Heart right ventricle (tissue), 16 donors: ENCODE results near the gene KCNJ18. TPM values are rescaled to one million over a fixed set of nuclear protein-coding genes. Genes with fewer than 3 reads are reported as not detected.
"Not testable (repeated sequence)": the region's sequence is repeated elsewhere in the genome, so short reads cannot be mapped to it uniquely, and the experiment has no call there.

Experiments
- ATAC-seq, 8 donors: fragments of 200-7000 bp; cut with Tn5 transposase; one replicate each; pipeline ENCODE4 v1.9.1; 2020; ENCODE audit warnings: mild to moderate bottlenecking in 8 of 8, moderate library complexity in 8 of 8, moderate number of reproducible peaks in 1 of 8
- DNase-seq, 2 donors: peaks; one replicate each; pipeline ENCODE4 v3.0.0-alpha.2; 2020
- H3K27ac ChIP-seq, 10 donors: fragments of 200-600 bp; sonication (generic) in 2 of 10; one replicate each; pipeline versions ENCODE4 v1.5.0 to v1.8.0; 2020 to 2022; ENCODE audit warnings: mild to moderate bottlenecking in 3 of 10
- H3K27me3 ChIP-seq, 7 donors: fragments of 200-600 bp; one replicate each; pipeline ENCODE4 v1.8.0; 2021 to 2022; ENCODE audit warnings: mild to moderate bottlenecking in 2 of 7
- H3K36me3 ChIP-seq, 9 donors: fragments of 200-600 bp; sonication (generic) in 1 of 9; one replicate each; pipeline versions ENCODE4 v1.5.0 to v1.8.0; 2020 to 2022; ENCODE audit warnings: mild to moderate bottlenecking in 2 of 9
- H3K4me1 ChIP-seq, 9 donors: fragments of 200-600 bp; sonication (generic) in 1 of 9; one replicate each; pipeline versions ENCODE4 v1.5.0 to v1.8.0; 2020 to 2022; ENCODE audit warnings: mild to moderate bottlenecking in 4 of 9
- H3K4me3 ChIP-seq, 10 donors: fragments of 200-600 bp; sonication (generic) in 2 of 10; one replicate each; pipeline versions ENCODE4 v1.5.0 to v1.8.0; 2020 to 2022; ENCODE audit warnings: mild to moderate bottlenecking in 7 of 10, moderate library complexity in 2 of 10
- H3K9me3 ChIP-seq, 11 donors: fragments of 200-600 bp in 10 of 11; sonication (generic) in 2 of 11; one replicate each; pipeline versions ENCODE4 v1.5.0 to v1.8.0; 2013 to 2022; ENCODE audit warnings: mild to moderate bottlenecking in 2 of 11, control low read depth in 1 of 11, moderate library complexity in 1 of 11
- CTCF ChIP-seq, 9 donors: fragments of 200-600 bp; sonication (generic) in 2 of 9; IDR thresholded peaks; one replicate each; pipeline versions ENCODE4 v1.5.0 to v1.8.0; 2021 to 2022; ENCODE audit warnings: antibody characterized with exemption in 9 of 9, mild to moderate bottlenecking in 5 of 9, moderate library complexity in 1 of 9
- WGBS, 2 donors: extraction: QIAGEN DNeasy Blood & Tissue Kit; methylation state at CpG; one replicate each; pipeline ENCODE4 v1.1.7; 2013; ENCODE audit warnings: inconsistent platforms in 1 of 2; 5-methylcytosine and 5-hydroxymethylcytosine counted together
- intact Hi-C, 10 donors: fragments of 100-400 bp; cut with DNase I; formaldehyde crosslinking; loops; one replicate each; pipeline versions ENCODE4 v1.11.1 to v1.14.2; 2022
- polyA plus RNA-seq, 2 donors: library from polyadenylated mRNA; stranded (reverse); fragments of 200-250 nt; gene quantifications; one replicate each; pipeline ENCODE4 v1.2.3, GENCODE V29; 2013
- total RNA-seq, 10 donors: library from RNA; stranded (reverse); fragmentation: NEBNext Ultra II Directional in 3 of 10; extraction: Animal tissue kit (Norgen Biotek cat#: 25700) in 3 of 10; gene quantifications; one replicate each; pipeline versions ENCODE4 v1.2.1 to v1.2.4, GENCODE V29; 2021 to 2023
- donor health status: Arrhythmogenic right ventricular cardiomyopathy.
- donor health status: ischemic (EF 13 %, LVEDD 7.1; RV severe dilation, severe dysfunction).
- donor health status: healthy with polysubstance abuse.
- donor health status: DM: no; HTN: yes; CAD: no.
- donor health status: DM: no; HTN: no; CAD: no.
- donor health status: ischemic (EF 25% LVEDD 6.9; RV normal size, moderate dysfunction).
- donor health status: ischemic (EF 25% LVEDD 5.7; RV mildly dilated, moderate dysfunction).
- donor health status: healthy.
- donor health status: DM: yes; HTN: yes; CAD: no.
- donor health status: Ischemic cardiomyopathy.
- donor health status: ischemic (EF 35%, LVEDD 5.7; RV mildly dilated, moderate dysfunction).
- donor health status: nonischemic (EF 11% LVEDD 7.7; RV severe dilation, severe dysfunction).
- donor health status: DM: yes; HTN: yes; CAD: no.
- donor health status: PGD.
- donor health status: ischemic (EF 29% LVEDD 5.4; RV normal size, mild dysfunction).
- donor health status: nonischemic (EF 23%, LVEDD 6.1; RV moderate dilation, normal function).

KCNJ18 gene
- total and polyA plus RNA-seq, 12 donors: not detected

DNA sequence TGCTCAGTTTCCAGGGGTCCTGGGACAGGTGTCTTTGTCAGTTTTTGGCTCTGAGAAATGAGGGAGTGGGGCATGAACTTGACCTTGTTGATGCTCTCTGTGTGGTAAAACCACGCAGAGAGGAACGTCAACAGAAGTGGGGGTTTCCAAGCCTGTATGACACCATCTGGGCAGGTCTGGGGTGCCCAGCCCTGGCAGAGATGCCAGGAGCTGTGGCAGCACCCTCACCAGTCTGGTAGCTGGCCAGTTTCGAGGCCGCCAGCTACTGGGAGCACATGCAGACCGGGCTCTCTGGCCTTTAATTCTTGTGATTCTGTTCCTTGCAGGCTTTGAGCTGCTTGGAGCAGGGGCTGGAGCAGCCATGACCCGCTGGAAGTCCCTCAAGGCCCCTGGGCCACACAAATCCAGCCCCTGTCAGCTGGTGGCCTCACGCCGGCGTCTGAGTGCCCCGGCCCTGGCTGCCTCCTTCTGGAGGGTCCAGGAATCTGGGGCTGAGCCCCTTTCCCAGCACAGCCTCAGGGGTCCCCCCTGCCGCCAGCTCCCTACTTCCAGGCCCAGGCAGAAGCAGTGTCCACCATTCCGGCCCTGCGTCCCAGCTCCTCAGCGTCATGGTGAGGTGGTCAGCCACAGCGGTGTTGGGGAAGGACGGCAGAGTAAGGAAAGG, 7.4 kb downstream of the KCNJ18 start:
- H3K36me3 ChIP-seq, H3K4me3 ChIP-seq, H3K27me3 ChIP-seq, H3K27ac ChIP-seq, intact Hi-C loops, ATAC-seq, H3K4me1 ChIP-seq, DNase-seq, H3K9me3 ChIP-seq: not testable (repeated sequence)
- 76 to 77% methylated on average over 16 of the region's 16 CpGs for WGBS, 2 donors

GRCh38 chr17:21701090-21701489, 8.8 kb downstream of the KCNJ18 start:
- 83 to 86% methylated on average over 5 to 6 of the region's 6 CpGs for WGBS, 2 donors
- intact Hi-C loops: not testable (repeated sequence)

GRCh38 chr17:21702029-21702428, 9.7 kb downstream of the KCNJ18 start:
- H3K36me3 ChIP-seq, DNase-seq, intact Hi-C loops, H3K4me1 ChIP-seq, H3K27ac ChIP-seq, H3K9me3 ChIP-seq, H3K27me3 ChIP-seq, H3K4me3 ChIP-seq, ATAC-seq: not testable (repeated sequence)
- WGBS, 2 donors: 65 to 72% methylated on average over 8 of the region's 8 CpGs

More at GRCh38 chr17:21701090-21701489, 8.8 kb downstream of the KCNJ18 start:
- not testable (repeated sequence) for H3K4me1 ChIP-seq, H3K27ac ChIP-seq, H3K27me3 ChIP-seq, H3K36me3 ChIP-seq, H3K4me3 ChIP-seq, H3K9me3 ChIP-seq, DNase-seq
- peak in 2 of 8 donors; percentile 5 to 20 for ATAC-seq

DNA sequence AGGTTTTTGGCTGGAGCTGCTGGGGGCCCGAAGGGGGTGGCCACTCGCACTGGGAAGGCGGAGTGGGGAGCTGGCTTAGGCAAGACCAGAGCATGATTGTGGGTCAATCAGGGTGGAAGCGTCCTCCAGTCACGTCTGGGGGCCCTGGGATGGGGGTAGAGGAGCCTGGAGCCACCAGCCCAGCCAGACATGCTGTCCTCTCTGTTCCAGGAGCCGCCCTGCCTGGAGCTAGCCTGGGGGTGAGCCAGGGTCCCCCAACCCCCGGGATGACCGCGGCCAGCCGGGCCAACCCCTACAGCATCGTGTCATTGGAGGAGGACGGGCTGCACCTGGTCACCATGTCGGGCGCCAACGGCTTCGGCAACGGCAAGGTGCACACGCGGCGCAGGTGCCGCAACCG, 10.2 kb downstream of the KCNJ18 start:
- H3K36me3 ChIP-seq, H3K27me3 ChIP-seq, ATAC-seq, H3K4me3 ChIP-seq, intact Hi-C loops, H3K9me3 ChIP-seq, H3K4me1 ChIP-seq, H3K27ac ChIP-seq, DNase-seq: not testable (repeated sequence)
- 84 to 88% methylated on average over 17 to 22 of the region's 22 CpGs for WGBS, 2 donors

- H3K36me3 ChIP-seq, H3K27me3 ChIP-seq, H3K4me3 ChIP-seq, ATAC-seq, DNase-seq, H3K9me3 ChIP-seq, intact Hi-C loops, H3K4me1 ChIP-seq, H3K27ac ChIP-seq: not testable (repeated sequence)
- WGBS, 2 donors: 88% methylated on average over 43 to 50 of the region's 51 CpGs
These were observed 10.8 kb downstream of the KCNJ18 start for GRCh38 chr17:21702940-21703640.

GRCh38 chr17:21703891-21704872, 11.9 kb downstream of the KCNJ18 start:
- H3K27ac ChIP-seq, H3K36me3 ChIP-seq, ATAC-seq, intact Hi-C loops, H3K27me3 ChIP-seq, H3K9me3 ChIP-seq, DNase-seq, H3K4me1 ChIP-seq, H3K4me3 ChIP-seq: not testable (repeated sequence)
- 79 to 85% methylated on average over 35 of the region's 35 CpGs for WGBS, 2 donors

DNA sequence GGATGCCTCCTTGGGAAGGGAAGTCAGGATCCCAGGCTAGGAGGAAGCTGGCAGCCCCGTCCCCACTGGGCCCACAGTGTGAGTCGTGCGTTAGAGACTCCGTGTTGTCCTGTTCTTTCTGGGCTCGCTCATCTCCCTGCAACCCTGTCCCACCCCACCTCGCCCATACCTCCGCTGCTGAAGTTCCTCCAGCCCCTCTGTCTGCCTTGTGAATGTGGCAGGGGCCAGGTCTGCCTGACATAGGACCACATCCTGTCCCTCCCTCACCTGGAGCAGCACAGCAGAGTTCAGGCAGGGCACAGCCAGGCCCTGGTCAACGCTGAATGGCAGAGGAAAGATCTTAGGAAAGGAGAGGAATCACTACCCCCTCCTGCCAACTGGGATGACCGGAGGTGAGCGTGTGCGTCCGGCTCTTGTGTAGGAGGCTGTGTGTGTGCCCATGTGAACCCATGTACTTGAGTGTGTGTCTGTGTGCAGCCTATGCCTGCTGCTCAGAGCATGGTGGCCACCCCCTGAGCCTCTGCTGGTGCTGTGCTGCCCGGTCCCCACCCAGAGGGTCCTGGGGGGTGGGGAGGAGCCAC, 12.8 kb downstream of the KCNJ18 start:
- TF ChIP-seq CTCF (IDR thresholded peaks at IDR 0.05): no peak
- ATAC-seq (no peak), DNase-seq (no peak)
- H3K27ac ChIP-seq: no peak overlapping the region
- intact Hi-C loops: no loop called here
- no peaks in the 10 kb centered on the region for H3K9me3 ChIP-seq
- H3K27me3 ChIP-seq: no peaks in the 10 kb centered on the region
- H3K36me3 ChIP-seq: no peaks in the 10 kb centered on the region
- no peak overlapping the region for H3K4me3 ChIP-seq
- no peaks in the 10 kb centered on the region for H3K4me1 ChIP-seq
- WGBS, 2 donors: 71 to 73% methylated on average over 13 of the region's 13 CpGs

DNA sequence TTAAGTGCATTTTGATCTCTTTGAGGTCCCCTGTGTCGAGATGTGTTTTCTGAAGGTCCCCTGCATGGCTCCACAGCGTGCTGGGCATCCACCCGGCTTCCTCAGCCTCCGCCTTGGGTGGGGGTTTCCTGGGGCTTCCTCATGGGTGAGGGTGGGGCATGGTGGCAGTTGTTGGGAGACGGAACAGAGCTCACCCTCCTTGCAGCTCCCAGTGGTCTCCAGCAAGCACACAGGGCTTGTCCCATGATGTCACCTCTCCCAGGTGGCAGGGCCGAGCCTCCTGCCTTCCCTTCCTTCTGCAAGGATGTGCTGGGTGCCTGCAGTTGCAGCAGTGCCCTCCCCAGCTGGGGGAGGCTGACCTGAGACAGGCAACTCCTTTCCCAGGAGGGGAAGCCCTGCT, 13.4 kb downstream of the KCNJ18 start:
- H3K36me3 ChIP-seq, DNase-seq, H3K27me3 ChIP-seq, H3K4me1 ChIP-seq, H3K9me3 ChIP-seq, intact Hi-C loops, H3K27ac ChIP-seq, ATAC-seq, H3K4me3 ChIP-seq: not testable (repeated sequence)
- 64 to 69% methylated on average over 6 of the region's 6 CpGs for WGBS, 2 donors

GRCh38 chr17:21706546-21706945, 14.2 kb downstream of the KCNJ18 start:
- H3K4me3 ChIP-seq, intact Hi-C loops, DNase-seq, H3K27ac ChIP-seq, H3K27me3 ChIP-seq, ATAC-seq, H3K36me3 ChIP-seq, H3K4me1 ChIP-seq, H3K9me3 ChIP-seq: not testable (repeated sequence)
- 79 to 88% methylated on average over 7 of the region's 7 CpGs for WGBS, 2 donors
